SK-N-SH treated with all-trans-retinoic acid at 6 μM for 48 hours (cell line): Measurements from ENCODE around the gene IQCN.

Experiments
- ATAC-seq: fragments of 200-7000 bp; cut with Tn5 transposase; 3 replicates; pipeline ENCODE4 v1.9.1; 2020; ENCODE audit warnings: mild to moderate bottlenecking, moderate library complexity
- ARNTL ChIP-seq: fragments of 450-650 bp; formaldehyde crosslinking; IDR thresholded peaks from 2 replicates; pipeline ENCODE4 v1.5.0; 2020; ENCODE audit warnings: low read depth, mild to moderate bottlenecking, moderate library complexity, borderline replicate concordance
- CREB5 ChIP-seq: fragments of 250-450 bp; sonication (Bioruptor Pico); IDR thresholded peaks from 2 replicates; pipeline ENCODE4 v1.5.1; 2020; ENCODE audit warnings: low read depth, mild to moderate bottlenecking, moderate library complexity
- CSDC2 ChIP-seq: fragments of 250-450 bp; sonication (Bioruptor Pico); IDR thresholded peaks from 2 replicates; pipeline ENCODE4 v1.5.0; 2020; ENCODE audit warnings: mild to moderate bottlenecking, moderate library complexity
- CSRNP3 ChIP-seq: fragments of 250-450 bp; sonication (Bioruptor Pico); IDR thresholded peaks from 2 replicates; pipeline ENCODE4 v1.5.1; 2021; ENCODE audit warnings: mild to moderate bottlenecking, moderate library complexity
- ESRRG ChIP-seq: fragments of 250-450 bp; sonication (Bioruptor Pico); IDR thresholded peaks from 2 replicates; pipeline ENCODE4 v1.6.1; 2021; ENCODE audit warnings: mild to moderate bottlenecking
- GLIS3 ChIP-seq: fragments of 250-450 bp; sonication (Bioruptor Pico); IDR thresholded peaks from 2 replicates; pipeline ENCODE4 v1.5.0; 2020; ENCODE audit warnings: mild to moderate bottlenecking, moderate library complexity
- ISL1 ChIP-seq: fragments of 250-450 bp; sonication (Bioruptor Pico); IDR thresholded peaks from 2 replicates; pipeline ENCODE4 v2.1.2; 2022; ENCODE audit warnings: mild to moderate bottlenecking, moderate library complexity
- OSR1 ChIP-seq: fragments of 250-450 bp; sonication (Bioruptor Pico); IDR thresholded peaks from 2 replicates; pipeline ENCODE4 v1.8.0; 2022; ENCODE audit warnings: moderate library complexity, mild to moderate bottlenecking, inconsistent platforms
- PATZ1 ChIP-seq: fragments of 250-450 bp; sonication (Bioruptor Pico); IDR thresholded peaks from 2 replicates; pipeline ENCODE4 v1.8.0; 2020; ENCODE audit warnings: mild to moderate bottlenecking, moderate library complexity, borderline replicate concordance
- PPARA ChIP-seq: fragments of 250-450 bp; sonication (Bioruptor Pico); IDR thresholded peaks from 2 replicates; pipeline ENCODE4 v1.5.0; 2020; ENCODE audit warnings: mild to moderate bottlenecking, borderline replicate concordance
- RARB ChIP-seq: fragments of 250-450 bp; sonication (Bioruptor Pico); IDR thresholded peaks from 2 replicates; pipeline ENCODE4 v1.8.0; 2021; ENCODE audit warnings: mild to moderate bottlenecking, moderate library complexity
- SNAI2 ChIP-seq: fragments of 250-450 bp; sonication (Bioruptor Pico); IDR thresholded peaks from 2 replicates; pipeline ENCODE4 v1.5.0; 2020; ENCODE audit warnings: mild to moderate bottlenecking, moderate library complexity
- TCF4 ChIP-seq: fragments of 250-450 bp; sonication (Bioruptor Pico); IDR thresholded peaks from 2 replicates; pipeline ENCODE4 v1.8.0; 2021; ENCODE audit warnings: mild to moderate bottlenecking, moderate library complexity, borderline replicate concordance
- TOX ChIP-seq: fragments of 250-450 bp; sonication (Bioruptor Pico); IDR thresholded peaks from 2 replicates; pipeline ENCODE4 v1.8.0; 2021; ENCODE audit warnings: mild to moderate bottlenecking, moderate library complexity, borderline replicate concordance
- TSHZ2 ChIP-seq: fragments of 250-450 bp; sonication (Bioruptor Pico); IDR thresholded peaks from 2 replicates; pipeline ENCODE4 v1.5.0; 2020; ENCODE audit warnings: mild to moderate bottlenecking, moderate library complexity
- ZC3H10 ChIP-seq: fragments of 250-450 bp; sonication (Bioruptor Pico); IDR thresholded peaks from 2 replicates; pipeline ENCODE4 v1.5.1; 2021; ENCODE audit warnings: mild to moderate bottlenecking, moderate library complexity
- ZFP3 ChIP-seq: fragments of 250-450 bp; sonication (Bioruptor Pico); IDR thresholded peaks from 2 replicates; pipeline ENCODE4 v1.5.0; 2020; ENCODE audit warnings: mild to moderate bottlenecking, moderate library complexity
- ZFP30 ChIP-seq: fragments of 450-650 bp; formaldehyde crosslinking; IDR thresholded peaks from 2 replicates; pipeline ENCODE4 v1.5.0; 2022; ENCODE audit warnings: mild to moderate bottlenecking, moderate library complexity
- ZNF565 ChIP-seq: fragments of 450-650 bp; formaldehyde crosslinking; conservative IDR thresholded peaks from 2 replicates; pipeline ENCODE4 v1.5.0; 2020; ENCODE audit warnings: low read depth, mild to moderate bottlenecking, moderate library complexity
- ZNF70 ChIP-seq: fragments of 450-650 bp; formaldehyde crosslinking; IDR thresholded peaks from 2 replicates; pipeline ENCODE4 v1.5.0; 2020; ENCODE audit warnings: mild to moderate bottlenecking, moderate library complexity
- ZNF8 ChIP-seq: fragments of 450-650 bp; formaldehyde crosslinking; IDR thresholded peaks from 2 replicates; pipeline ENCODE4 v1.5.0; 2020; ENCODE audit warnings: mild to moderate bottlenecking, moderate library complexity
- TF ChIP-seq, protein P1 (sequence below): fragments of 250-450 bp; sonication (Bioruptor Pico); IDR thresholded peaks from 2 replicates; pipeline ENCODE4 v1.8.0; 2021; ENCODE audit warnings: low read depth, mild to moderate bottlenecking, moderate library complexity, borderline replicate concordance

IQCN gene

DNA sequence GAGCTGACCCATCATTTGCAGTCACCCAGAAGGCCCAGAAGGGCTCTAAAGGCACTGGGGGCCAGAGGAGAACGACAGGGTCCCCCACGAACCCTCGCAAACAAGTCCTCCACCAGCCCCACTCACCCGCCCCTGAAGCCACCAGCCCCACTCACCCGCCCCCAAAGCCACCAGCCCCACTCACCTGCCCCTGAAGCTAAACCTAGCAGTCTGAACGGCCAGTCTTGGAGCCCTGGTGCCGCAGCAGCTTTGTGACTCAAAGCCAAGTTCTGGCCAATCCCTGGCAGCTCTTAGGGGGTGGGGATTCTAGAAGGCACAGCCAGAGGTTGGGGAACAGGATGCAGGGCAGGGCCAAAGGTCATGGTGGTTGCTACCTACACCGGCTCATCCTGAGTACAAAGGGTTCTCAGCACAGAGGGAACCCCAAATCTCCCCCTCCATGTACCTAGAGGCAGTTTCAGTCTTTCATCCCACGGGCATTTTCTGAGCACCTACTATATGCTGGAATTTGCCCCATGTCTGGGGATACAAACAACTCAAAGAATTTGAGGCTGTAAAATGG lies at the start of gene IQCN:
Gene IQCN (minus strand): TSS at position 234 of the 562 bp plus-strand sequence. CDS start 4,974 bp downstream, outside the sequence.
- no peak for TF ChIP-seq OSR1 (CRISPR knock-in tag)
- TF ChIP-seq CREB5, result no peak
- TF ChIP-seq PPARA (CRISPR knock-in tag), result no peak
- no peak for TF ChIP-seq ZNF565
- no peak for TF ChIP-seq CSRNP3 (CRISPR knock-in tag)
- TF ChIP-seq ZFP30 (CRISPR knock-in tag), result no peak
- TF ChIP-seq CSDC2 (CRISPR knock-in tag), result no peak
- TF ChIP-seq, protein P1, sequence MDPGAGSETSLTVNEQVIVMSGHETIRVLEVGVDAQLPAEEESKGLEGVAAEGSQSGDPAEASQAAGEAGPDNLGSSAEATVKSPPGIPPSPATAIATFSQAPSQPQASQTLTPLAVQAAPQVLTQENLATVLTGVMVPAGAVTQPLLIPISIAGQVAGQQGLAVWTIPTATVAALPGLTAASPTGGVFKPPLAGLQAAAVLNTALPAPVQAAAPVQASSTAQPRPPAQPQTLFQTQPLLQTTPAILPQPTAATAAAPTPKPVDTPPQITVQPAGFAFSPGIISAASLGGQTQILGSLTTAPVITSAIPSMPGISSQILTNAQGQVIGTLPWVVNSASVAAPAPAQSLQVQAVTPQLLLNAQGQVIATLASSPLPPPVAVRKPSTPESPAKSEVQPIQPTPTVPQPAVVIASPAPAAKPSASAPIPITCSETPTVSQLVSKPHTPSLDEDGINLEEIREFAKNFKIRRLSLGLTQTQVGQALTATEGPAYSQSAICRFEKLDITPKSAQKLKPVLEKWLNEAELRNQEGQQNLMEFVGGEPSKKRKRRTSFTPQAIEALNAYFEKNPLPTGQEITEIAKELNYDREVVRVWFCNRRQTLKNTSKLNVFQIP (CRISPR knock-in tag), result no peak
- TF ChIP-seq ZC3H10, result no peak
- no peak for TF ChIP-seq RARB (CRISPR knock-in tag)
- TF ChIP-seq ESRRG (CRISPR knock-in tag), result no peak
- TF ChIP-seq GLIS3 (CRISPR knock-in tag), result no peak
- no peak for TF ChIP-seq TOX (CRISPR knock-in tag)
- ATAC-seq, result peak; percentile 2; the same call in 2 of the 3 replicates

GRCh38 chr19:18322759-18323460 lies 48.7 kb upstream of the IQCN start, which contains the start of gene LSM4:
Gene LSM4 (minus strand): TSS chr19:18323076. CDS start chr19:18323020, 56 bp downstream.
- TF ChIP-seq ISL1, result no peak
- TF ChIP-seq ZNF8 (CRISPR knock-in tag), result no peak
- 0 out of 2 replicates have a peak, but pooled peaks have one; percentile 22 for TF ChIP-seq CSDC2 (CRISPR knock-in tag)
- peak; percentile 97 for ATAC-seq

GRCh38 chr19:18322318-18322758 lies 48.1 kb upstream of the IQCN start:
- peak; percentile 53 for ATAC-seq
- TF ChIP-seq, protein P1 (CRISPR knock-in tag), result no peak
- TF ChIP-seq RARB (CRISPR knock-in tag), result no peak
- TF ChIP-seq SNAI2 (CRISPR knock-in tag), result no peak
- TF ChIP-seq ZNF8 (CRISPR knock-in tag), result no peak
- no peak for TF ChIP-seq TCF4
- TF ChIP-seq ZFP3 (CRISPR knock-in tag), result no peak
- no peak for TF ChIP-seq TSHZ2
- TF ChIP-seq CREB5, result no peak
- no peak for TF ChIP-seq ZNF565
- no peak for TF ChIP-seq PPARA (CRISPR knock-in tag)
- TF ChIP-seq ZNF70 (CRISPR knock-in tag), result no peak
- TF ChIP-seq PATZ1 (CRISPR knock-in tag), result no peak
- no peak for TF ChIP-seq CSRNP3 (CRISPR knock-in tag)
- TF ChIP-seq OSR1 (CRISPR knock-in tag), result no peak
- no peak for TF ChIP-seq GLIS3 (CRISPR knock-in tag)
- TF ChIP-seq ISL1, result no peak
- TF ChIP-seq ARNTL, result no peak
- TF ChIP-seq ESRRG (CRISPR knock-in tag), result no peak
- TF ChIP-seq TOX (CRISPR knock-in tag), result no peak
